T-helper 2 cell treated with Interferon-gamma antibody and Interleukin-4, amounts not matched to agents 5 μg/mL and 100 μg/mL, for 36 hours (primary cell): Measurements from ENCODE around the gene SEPHS2.
A peak's percentile ranks its signal among the peaks of the same experiment; 100 is the strongest.
"Not testable (repeated sequence)": the region's sequence is repeated elsewhere in the genome, so short reads cannot be mapped to it uniquely, and the experiment has no call there.

Experiments
- DNase-seq: peaks from one replicate; pipeline ENCODE4 v3.0.0; 2021; ENCODE audit warnings: low spot score
- H3K27ac Mint-ChIP-seq: one replicate; pipeline ENCODE4 v1.8.0; 2021; ENCODE audit warnings: mild to moderate bottlenecking, mixed read lengths
- H3K27me3 Mint-ChIP-seq: one replicate; pipeline ENCODE4 v1.8.0; 2021; ENCODE audit warnings: low read depth, mixed read lengths
- H3K36me3 Mint-ChIP-seq: one replicate; pipeline ENCODE4 v1.8.0; 2021; ENCODE audit warnings: low read depth, mixed read lengths
- H3K4me1 Mint-ChIP-seq: one replicate; pipeline ENCODE4 v1.8.0; 2021; ENCODE audit warnings: low read depth, mixed read lengths
- H3K4me3 Mint-ChIP-seq: one replicate; pipeline ENCODE4 v1.8.0; 2022; ENCODE audit warnings: mild to moderate bottlenecking, moderate library complexity, mixed read lengths
- H3K9me3 Mint-ChIP-seq: one replicate; pipeline ENCODE4 v1.8.0; 2021; ENCODE audit warnings: mixed read lengths

SEPHS2 gene

GRCh38 chr16:30409125-30410060 is 36.3 kb downstream of the SEPHS2 start:
- H3K27me3 Mint-ChIP-seq: no peaks in the 10 kb centered on the region
- peak overlapping the region; percentile 42 for H3K4me3 Mint-ChIP-seq
- peak; percentile 84 for DNase-seq
- H3K36me3 Mint-ChIP-seq: peaks cover 13% of the 10 kb centered on the region
- no peaks in the 10 kb centered on the region for H3K9me3 Mint-ChIP-seq
- H3K27ac Mint-ChIP-seq: no peak overlapping the region
- H3K4me1 Mint-ChIP-seq: peaks cover 16% of the 10 kb centered on the region

- DNase-seq: no peak
- Mint-ChIP-seq H3K27me3 (no peaks in the 10 kb centered on the region), H3K9me3 (no peaks in the 10 kb centered on the region), H3K36me3 (peaks cover 8% of the 10 kb centered on the region), H3K4me1 (peaks cover 16% of the 10 kb centered on the region), H3K4me3 (peak overlapping the region; percentile 78), H3K27ac (peak overlapping the region; percentile 73)
These were observed 37.7 kb downstream of the SEPHS2 start for GRCh38 chr16:30407804-30408534.

DNA sequence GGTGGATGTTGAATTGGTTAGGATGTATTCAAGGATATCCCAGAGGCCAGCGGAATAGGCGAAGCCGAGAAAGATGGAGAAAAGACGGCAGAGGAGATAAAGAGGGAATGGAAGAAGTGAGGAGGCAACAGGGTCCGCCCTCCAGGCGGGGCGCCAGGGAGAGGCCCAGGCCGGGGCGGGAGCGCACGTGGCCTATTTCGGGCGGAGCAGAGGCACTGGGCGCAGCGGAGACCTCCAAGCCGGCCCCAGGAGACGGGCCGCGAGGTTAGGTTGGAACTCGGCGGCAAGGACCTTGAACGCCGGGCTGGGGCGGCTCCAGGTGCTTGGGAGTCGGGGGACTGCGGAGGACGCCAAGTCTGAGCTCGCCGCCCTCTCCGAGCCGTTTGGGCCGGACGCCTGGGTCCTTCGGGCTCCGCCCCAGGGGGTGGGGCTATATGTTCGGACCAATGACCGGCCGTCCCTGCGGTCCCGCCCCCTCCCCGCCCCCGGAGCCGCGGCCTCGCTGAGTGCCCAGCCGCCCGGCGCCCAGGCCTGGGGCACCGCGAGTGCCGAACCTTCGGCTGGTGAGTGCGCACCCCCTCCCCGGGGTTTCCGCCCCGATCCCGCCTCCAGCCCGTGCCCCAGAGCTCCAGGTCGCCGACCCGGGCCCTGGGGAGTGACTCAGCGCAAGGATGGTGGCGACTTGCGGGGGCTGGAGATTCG is 38.4 kb downstream of the SEPHS2 start, which contains the start of gene ZNF771:
Gene ZNF771 (plus strand): TSS at position 505 of the 702 bp plus-strand sequence. CDS start 448 bp downstream, outside the sequence.
- H3K27ac Mint-ChIP-seq: peak within 1 kb of the TSS; percentile 99
- peaks cover 16% of the 10 kb centered on the region for H3K4me1 Mint-ChIP-seq
- no peaks in the 10 kb centered on the region for H3K27me3 Mint-ChIP-seq
- peak within 1 kb of the TSS; percentile 100 for H3K4me3 Mint-ChIP-seq
- DNase-seq: peak; percentile 86
- peaks cover 8% of the 10 kb centered on the region for H3K36me3 Mint-ChIP-seq
- no peaks in the 10 kb centered on the region for H3K9me3 Mint-ChIP-seq

DNA sequence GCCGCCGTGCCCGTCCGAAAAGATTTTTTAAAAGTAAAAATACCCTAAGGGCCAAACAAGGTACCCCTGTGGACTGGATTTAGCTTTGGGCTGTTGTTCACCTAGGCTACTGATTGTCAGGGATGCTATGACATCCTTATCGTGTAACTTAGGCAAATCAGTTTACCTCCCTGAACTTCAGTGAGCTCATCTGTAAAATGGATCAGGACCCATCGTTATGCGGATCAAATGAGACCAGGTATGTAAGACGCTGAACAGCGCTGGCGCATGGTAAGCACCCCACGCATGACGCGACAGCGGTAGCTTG is 38.9 kb downstream of the SEPHS2 start:
- no peaks in the 10 kb centered on the region for H3K9me3 Mint-ChIP-seq
- H3K4me3 Mint-ChIP-seq: peak overlapping the region; percentile 100
- peaks cover 15% of the 10 kb centered on the region for H3K4me1 Mint-ChIP-seq
- no peak for DNase-seq
- H3K27ac Mint-ChIP-seq: peak overlapping the region; percentile 99
- peaks cover 3% of the 10 kb centered on the region for H3K36me3 Mint-ChIP-seq
- no peaks in the 10 kb centered on the region for H3K27me3 Mint-ChIP-seq

DNA sequence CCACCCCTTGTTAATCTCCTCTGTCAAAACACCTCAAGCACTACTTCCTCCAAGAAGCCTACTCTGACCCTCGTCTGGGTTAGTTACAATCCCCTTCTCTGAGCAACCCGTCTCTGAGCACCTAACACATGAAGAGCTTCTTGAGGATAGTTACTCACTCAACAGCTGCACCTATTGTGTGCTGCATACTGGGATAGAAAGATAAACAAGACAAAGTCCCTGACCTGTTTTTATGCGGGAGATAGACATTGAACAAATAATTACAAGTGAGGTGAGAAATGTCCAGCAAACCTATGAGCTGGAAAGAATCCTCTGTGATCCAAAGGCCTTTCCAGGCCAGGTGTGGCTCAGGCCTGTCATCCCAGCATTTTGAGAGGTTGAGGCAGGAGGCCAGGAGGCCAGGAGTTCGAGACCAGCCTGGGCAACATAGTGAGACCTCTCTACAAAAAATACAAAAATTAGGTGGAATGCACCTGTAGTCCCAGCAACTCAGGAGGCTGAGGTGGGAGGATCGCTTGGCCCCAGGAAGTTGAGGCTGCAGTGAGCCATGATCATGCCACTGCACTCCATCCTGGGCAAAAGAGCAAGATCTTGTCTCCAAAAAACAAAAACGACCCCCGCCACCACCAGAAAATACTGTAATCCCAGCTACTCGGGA is 43.8 kb downstream of the SEPHS2 start:
- DNase-seq: no peak
- Mint-ChIP-seq H3K27me3 (no peaks in the 10 kb centered on the region), H3K4me3 (peak overlapping the region; percentile 92), H3K27ac (no peak overlapping the region), H3K36me3 (peaks cover 13% of the 10 kb centered on the region), H3K4me1 (peaks cover 25% of the 10 kb centered on the region), H3K9me3 (no peaks in the 10 kb centered on the region)

- DNase-seq: no peak
- Mint-ChIP-seq H3K9me3 (no peaks in the 10 kb centered on the region), H3K27ac (peak overlapping the region; percentile 80), H3K36me3 (peaks cover 15% of the 10 kb centered on the region), H3K4me1 (peaks cover 30% of the 10 kb centered on the region), H3K4me3 (peak overlapping the region; percentile 92), H3K27me3 (no peaks in the 10 kb centered on the region)
These were observed 46.1 kb downstream of the SEPHS2 start for GRCh38 chr16:30399435-30400186.

- no peaks in the 10 kb centered on the region for H3K27me3 Mint-ChIP-seq
- peak overlapping the region; percentile 60 for H3K4me3 Mint-ChIP-seq
- H3K36me3 Mint-ChIP-seq: peaks cover 15% of the 10 kb centered on the region
- H3K4me1 Mint-ChIP-seq: peaks cover 33% of the 10 kb centered on the region
- no peaks in the 10 kb centered on the region for H3K9me3 Mint-ChIP-seq
- peak overlapping the region; percentile 65 for H3K27ac Mint-ChIP-seq
- no peak for DNase-seq
These were observed 46.8 kb downstream of the SEPHS2 start for GRCh38 chr16:30398661-30399434.

- Mint-ChIP-seq H3K4me1 (peaks cover 33% of the 10 kb centered on the region), H3K4me3 (no peak overlapping the region), H3K9me3 (no peaks in the 10 kb centered on the region), H3K36me3 (peaks cover 15% of the 10 kb centered on the region), H3K27ac (no peak overlapping the region), H3K27me3 (no peaks in the 10 kb centered on the region)
- no peak for DNase-seq
These were observed 47.7 kb downstream of the SEPHS2 start for GRCh38 chr16:30397776-30398660.

- H3K27ac Mint-ChIP-seq: no peak overlapping the region
- H3K4me3 Mint-ChIP-seq: peak overlapping the region; percentile 90
These were observed 48.6 kb downstream of the SEPHS2 start for GRCh38 chr16:30397056-30397455.

GRCh38 chr16:30396627-30397026 is 49.0 kb downstream of the SEPHS2 start:
- Mint-ChIP-seq H3K4me1 (peaks cover 31% of the 10 kb centered on the region), H3K36me3 (peaks cover 15% of the 10 kb centered on the region), H3K4me3 (peak overlapping the region; percentile 90)
- not testable (repeated sequence) for H3K9me3 Mint-ChIP-seq, H3K27me3 Mint-ChIP-seq, H3K27ac Mint-ChIP-seq, DNase-seq

More at GRCh38 chr16:30397056-30397455, 48.6 kb downstream of the SEPHS2 start:
- Mint-ChIP-seq H3K9me3 (no peaks in the 10 kb centered on the region), H3K27me3 (no peaks in the 10 kb centered on the region), H3K4me1 (peaks cover 33% of the 10 kb centered on the region), H3K36me3 (peaks cover 15% of the 10 kb centered on the region)
- DNase-seq: no peak

DNA sequence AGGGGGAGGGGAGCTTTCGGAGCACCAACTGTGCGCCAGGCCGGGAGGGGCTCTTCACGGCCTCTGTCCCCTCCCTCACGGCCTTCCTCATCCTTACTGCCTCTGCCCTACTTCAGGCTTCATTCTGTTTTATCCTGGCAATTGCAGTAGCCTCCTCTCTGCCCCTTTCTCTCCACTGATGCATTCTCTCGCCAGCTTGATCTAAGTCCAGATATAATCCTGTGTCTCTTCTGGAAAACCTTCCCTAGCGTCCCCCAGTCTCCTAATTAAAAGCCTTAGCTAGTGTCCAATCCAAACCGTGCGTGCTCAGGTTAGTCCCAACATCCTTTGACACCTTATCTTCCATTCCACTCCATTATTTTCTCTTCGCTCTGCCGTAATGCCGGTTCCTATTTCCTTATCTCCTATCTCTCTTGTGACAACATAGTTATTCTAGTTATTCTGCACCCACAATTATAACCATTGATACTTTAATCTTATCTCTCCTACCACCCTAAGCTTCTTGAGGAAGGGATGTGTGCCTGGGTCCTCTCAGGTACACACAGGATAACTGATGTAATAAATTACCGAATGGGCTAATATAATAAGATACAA is 49.6 kb downstream of the SEPHS2 start:
- H3K9me3 Mint-ChIP-seq: no peaks in the 10 kb centered on the region
- peaks cover 29% of the 10 kb centered on the region for H3K4me1 Mint-ChIP-seq
- H3K27ac Mint-ChIP-seq: peak overlapping the region; percentile 41
- DNase-seq: no peak
- H3K36me3 Mint-ChIP-seq: peaks cover 15% of the 10 kb centered on the region
- H3K27me3 Mint-ChIP-seq: no peaks in the 10 kb centered on the region
- peak overlapping the region; percentile 90 for H3K4me3 Mint-ChIP-seq
